Measurements from ENCODE around the gene SELENON. TPM values are rescaled to one million over a fixed set of nuclear protein-coding genes. Genes with fewer than 3 reads are reported as not detected.

Gene SELENON
- total and polyA plus RNA-seq, 2 of the 13 experiments (the other 11 are each of a cell fraction or from before 2014, with no cell fraction given): 3.8 to 8.0 TPM

DNA sequence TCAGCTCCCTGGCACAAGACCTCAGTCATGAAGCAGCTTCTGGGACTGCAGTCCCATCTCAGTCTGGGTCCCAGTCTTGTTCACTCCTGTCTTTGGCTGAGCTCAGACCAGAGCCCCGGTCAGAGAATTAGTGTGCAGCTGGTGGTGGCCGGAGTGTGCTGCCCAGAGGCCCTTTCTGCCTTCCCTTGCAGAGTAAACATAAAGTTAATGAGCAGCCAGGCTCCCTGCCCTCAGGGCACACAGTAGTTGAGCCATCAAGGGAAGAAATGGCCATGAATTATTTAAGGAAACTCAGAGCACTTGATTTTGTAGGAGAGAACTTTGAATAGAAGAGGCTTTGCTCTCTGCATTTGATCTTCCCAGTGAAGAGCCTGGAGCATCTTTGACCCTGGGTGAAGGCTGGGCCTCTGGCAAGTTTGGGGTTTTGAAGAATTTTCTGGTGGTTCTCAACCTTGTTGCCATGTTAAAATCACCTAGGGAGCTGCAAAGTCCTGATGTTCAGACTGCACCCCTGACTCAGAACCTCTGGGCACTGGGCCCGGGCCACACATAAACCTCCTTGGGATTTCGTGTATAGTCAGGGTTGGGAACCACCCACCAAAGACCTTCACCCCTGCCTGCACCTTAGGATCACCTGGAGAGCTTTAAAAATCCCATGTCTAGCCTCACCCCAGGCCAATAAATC lies 26.4 kb upstream of the SELENON start (continued):
- TF ChIP-seq, protein P1, sequence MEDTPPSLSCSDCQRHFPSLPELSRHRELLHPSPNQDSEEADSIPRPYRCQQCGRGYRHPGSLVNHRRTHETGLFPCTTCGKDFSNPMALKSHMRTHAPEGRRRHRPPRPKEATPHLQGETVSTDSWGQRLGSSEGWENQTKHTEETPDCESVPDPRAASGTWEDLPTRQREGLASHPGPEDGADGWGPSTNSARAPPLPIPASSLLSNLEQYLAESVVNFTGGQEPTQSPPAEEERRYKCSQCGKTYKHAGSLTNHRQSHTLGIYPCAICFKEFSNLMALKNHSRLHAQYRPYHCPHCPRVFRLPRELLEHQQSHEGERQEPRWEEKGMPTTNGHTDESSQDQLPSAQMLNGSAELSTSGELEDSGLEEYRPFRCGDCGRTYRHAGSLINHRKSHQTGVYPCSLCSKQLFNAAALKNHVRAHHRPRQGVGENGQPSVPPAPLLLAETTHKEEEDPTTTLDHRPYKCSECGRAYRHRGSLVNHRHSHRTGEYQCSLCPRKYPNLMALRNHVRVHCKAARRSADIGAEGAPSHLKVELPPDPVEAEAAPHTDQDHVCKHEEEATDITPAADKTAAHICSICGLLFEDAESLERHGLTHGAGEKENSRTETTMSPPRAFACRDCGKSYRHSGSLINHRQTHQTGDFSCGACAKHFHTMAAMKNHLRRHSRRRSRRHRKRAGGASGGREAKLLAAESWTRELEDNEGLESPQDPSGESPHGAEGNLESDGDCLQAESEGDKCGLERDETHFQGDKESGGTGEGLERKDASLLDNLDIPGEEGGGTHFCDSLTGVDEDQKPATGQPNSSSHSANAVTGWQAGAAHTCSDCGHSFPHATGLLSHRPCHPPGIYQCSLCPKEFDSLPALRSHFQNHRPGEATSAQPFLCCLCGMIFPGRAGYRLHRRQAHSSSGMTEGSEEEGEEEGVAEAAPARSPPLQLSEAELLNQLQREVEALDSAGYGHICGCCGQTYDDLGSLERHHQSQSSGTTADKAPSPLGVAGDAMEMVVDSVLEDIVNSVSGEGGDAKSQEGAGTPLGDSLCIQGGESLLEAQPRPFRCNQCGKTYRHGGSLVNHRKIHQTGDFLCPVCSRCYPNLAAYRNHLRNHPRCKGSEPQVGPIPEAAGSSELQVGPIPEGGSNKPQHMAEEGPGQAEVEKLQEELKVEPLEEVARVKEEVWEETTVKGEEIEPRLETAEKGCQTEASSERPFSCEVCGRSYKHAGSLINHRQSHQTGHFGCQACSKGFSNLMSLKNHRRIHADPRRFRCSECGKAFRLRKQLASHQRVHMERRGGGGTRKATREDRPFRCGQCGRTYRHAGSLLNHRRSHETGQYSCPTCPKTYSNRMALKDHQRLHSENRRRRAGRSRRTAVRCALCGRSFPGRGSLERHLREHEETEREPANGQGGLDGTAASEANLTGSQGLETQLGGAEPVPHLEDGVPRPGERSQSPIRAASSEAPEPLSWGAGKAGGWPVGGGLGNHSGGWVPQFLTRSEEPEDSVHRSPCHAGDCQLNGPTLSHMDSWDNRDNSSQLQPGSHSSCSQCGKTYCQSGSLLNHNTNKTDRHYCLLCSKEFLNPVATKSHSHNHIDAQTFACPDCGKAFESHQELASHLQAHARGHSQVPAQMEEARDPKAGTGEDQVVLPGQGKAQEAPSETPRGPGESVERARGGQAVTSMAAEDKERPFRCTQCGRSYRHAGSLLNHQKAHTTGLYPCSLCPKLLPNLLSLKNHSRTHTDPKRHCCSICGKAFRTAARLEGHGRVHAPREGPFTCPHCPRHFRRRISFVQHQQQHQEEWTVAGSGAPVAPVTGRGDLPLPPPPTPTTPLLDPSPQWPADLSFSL (CRISPR knock-in tag; IDR thresholded peaks at IDR 0.05): no peak
- TF ChIP-seq ELF3 (CRISPR knock-in tag; IDR thresholded peaks at IDR 0.05) (peak; percentile 49; the same call in 1 of the 2 replicates), ZBTB7A (CRISPR knock-in tag; IDR thresholded peaks at IDR 0.05) (no peak), ZMYM3 (CRISPR knock-in tag; IDR thresholded peaks at IDR 0.05) (peak; percentile 32; the same call in 1 of the 2 replicates), ZNF292 (CRISPR knock-in tag; IDR thresholded peaks at IDR 0.05; ENCODE audit: borderline replicate concordance, low read depth) (peak; percentile 43; the same call in 1 of the 2 replicates), FOXA3 (CRISPR knock-in tag; IDR thresholded peaks at IDR 0.05) (peak; percentile 78), NR2C2 (CRISPR knock-in tag; IDR thresholded peaks at IDR 0.05; ENCODE audit: borderline replicate concordance) (0 out of 2 replicates have a peak, but pooled peaks have one; percentile 24), MTA1 (CRISPR knock-in tag; IDR thresholded peaks at IDR 0.05; ENCODE audit: borderline replicate concordance) (0 out of 2 replicates have a peak, but pooled peaks have one; percentile 46), ATAD3A (CRISPR knock-in tag; IDR thresholded peaks at IDR 0.05) (no peak), ZNF737 (CRISPR knock-in tag; IDR thresholded peaks at IDR 0.05; ENCODE audit: borderline replicate concordance) (no peak)
- TF ChIP-seq, protein P2, sequence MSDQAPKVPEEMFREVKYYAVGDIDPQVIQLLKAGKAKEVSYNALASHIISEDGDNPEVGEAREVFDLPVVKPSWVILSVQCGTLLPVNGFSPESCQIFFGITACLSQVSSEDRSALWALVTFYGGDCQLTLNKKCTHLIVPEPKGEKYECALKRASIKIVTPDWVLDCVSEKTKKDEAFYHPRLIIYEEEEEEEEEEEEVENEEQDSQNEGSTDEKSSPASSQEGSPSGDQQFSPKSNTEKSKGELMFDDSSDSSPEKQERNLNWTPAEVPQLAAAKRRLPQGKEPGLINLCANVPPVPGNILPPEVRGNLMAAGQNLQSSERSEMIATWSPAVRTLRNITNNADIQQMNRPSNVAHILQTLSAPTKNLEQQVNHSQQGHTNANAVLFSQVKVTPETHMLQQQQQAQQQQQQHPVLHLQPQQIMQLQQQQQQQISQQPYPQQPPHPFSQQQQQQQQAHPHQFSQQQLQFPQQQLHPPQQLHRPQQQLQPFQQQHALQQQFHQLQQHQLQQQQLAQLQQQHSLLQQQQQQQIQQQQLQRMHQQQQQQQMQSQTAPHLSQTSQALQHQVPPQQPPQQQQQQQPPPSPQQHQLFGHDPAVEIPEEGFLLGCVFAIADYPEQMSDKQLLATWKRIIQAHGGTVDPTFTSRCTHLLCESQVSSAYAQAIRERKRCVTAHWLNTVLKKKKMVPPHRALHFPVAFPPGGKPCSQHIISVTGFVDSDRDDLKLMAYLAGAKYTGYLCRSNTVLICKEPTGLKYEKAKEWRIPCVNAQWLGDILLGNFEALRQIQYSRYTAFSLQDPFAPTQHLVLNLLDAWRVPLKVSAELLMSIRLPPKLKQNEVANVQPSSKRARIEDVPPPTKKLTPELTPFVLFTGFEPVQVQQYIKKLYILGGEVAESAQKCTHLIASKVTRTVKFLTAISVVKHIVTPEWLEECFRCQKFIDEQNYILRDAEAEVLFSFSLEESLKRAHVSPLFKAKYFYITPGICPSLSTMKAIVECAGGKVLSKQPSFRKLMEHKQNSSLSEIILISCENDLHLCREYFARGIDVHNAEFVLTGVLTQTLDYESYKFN (CRISPR knock-in tag; conservative IDR thresholded peaks at IDR 0.05): peak; percentile 86
- TF ChIP-seq, protein P3, sequence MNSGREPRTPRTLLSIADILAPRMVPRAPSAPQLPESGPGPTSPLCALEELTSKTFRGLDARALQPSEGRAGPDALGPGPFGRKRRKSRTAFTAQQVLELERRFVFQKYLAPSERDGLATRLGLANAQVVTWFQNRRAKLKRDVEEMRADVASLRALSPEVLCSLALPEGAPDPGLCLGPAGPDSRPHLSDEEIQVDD (CRISPR knock-in tag; IDR thresholded peaks at IDR 0.05; ENCODE audit: borderline replicate concordance): no peak
- TF ChIP-seq, protein P4, sequence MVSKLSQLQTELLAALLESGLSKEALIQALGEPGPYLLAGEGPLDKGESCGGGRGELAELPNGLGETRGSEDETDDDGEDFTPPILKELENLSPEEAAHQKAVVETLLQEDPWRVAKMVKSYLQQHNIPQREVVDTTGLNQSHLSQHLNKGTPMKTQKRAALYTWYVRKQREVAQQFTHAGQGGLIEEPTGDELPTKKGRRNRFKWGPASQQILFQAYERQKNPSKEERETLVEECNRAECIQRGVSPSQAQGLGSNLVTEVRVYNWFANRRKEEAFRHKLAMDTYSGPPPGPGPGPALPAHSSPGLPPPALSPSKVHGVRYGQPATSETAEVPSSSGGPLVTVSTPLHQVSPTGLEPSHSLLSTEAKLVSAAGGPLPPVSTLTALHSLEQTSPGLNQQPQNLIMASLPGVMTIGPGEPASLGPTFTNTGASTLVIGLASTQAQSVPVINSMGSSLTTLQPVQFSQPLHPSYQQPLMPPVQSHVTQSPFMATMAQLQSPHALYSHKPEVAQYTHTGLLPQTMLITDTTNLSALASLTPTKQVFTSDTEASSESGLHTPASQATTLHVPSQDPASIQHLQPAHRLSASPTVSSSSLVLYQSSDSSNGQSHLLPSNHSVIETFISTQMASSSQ (IDR thresholded peaks at IDR 0.05; ENCODE audit: low read depth): peak; percentile 95
- TF ChIP-seq, protein P4 (CRISPR knock-in tag; IDR thresholded peaks at IDR 0.05; ENCODE audit: borderline replicate concordance): peak; percentile 98
